Adipocyte (in vitro differentiated cells): ENCODE measurements around the gene KIF13A.
A peak's percentile ranks its signal among the peaks of the same experiment; 100 is the strongest.
"Not testable (repeated sequence)": the region's sequence is repeated elsewhere in the genome, so short reads cannot be mapped to it uniquely, and the experiment has no call there.

Experiments
- DNase-seq: peaks from one replicate; pipeline ENCODE4 v3.0.0-alpha.2; 2015; ENCODE audit warnings: low read depth
- H3K27me3 ChIP-seq: replicated peaks from 2 replicates; pipeline ENCODE4 v1.7.0; 2013; ENCODE audit warnings: mild to moderate bottlenecking, low read length, moderate library complexity; ENCODE audit not compliant: control insufficient read depth, insufficient read depth
- H3K36me3 ChIP-seq: 2 replicates; pipeline ENCODE4 v1.7.0; 2013; ENCODE audit warnings: low read length, mild to moderate bottlenecking, moderate library complexity; ENCODE audit not compliant: control insufficient read depth, insufficient read depth, severe bottlenecking
- H3K4me1 ChIP-seq: 2 replicates; pipeline ENCODE4 v1.7.0; 2013; ENCODE audit warnings: mild to moderate bottlenecking, low read length, moderate library complexity; ENCODE audit not compliant: control insufficient read depth, insufficient read depth
- H3K4me3 ChIP-seq: 2 replicates; pipeline ENCODE4 v1.7.0; 2013; ENCODE audit warnings: mild to moderate bottlenecking, low read length, moderate library complexity
- H3K9ac ChIP-seq: 2 replicates; pipeline ENCODE4 v1.7.0; 2013; ENCODE audit warnings: mild to moderate bottlenecking, low read length, moderate library complexity
- H3K9me3 ChIP-seq: 2 replicates; pipeline ENCODE4 v1.7.0; 2013; ENCODE audit warnings: mild to moderate bottlenecking, low read length, moderate library complexity; ENCODE audit not compliant: control insufficient read depth

Gene KIF13A

GRCh38 chr6:18021166-18021850 is 33.9 kb upstream of the KIF13A start:
- H3K4me1 ChIP-seq = peaks cover 8% of the 10 kb centered on the region
- no peak overlapping the region for H3K9ac ChIP-seq
- H3K4me3 ChIP-seq = no peak overlapping the region
- H3K36me3 ChIP-seq = no peaks in the 10 kb centered on the region
- H3K27me3 ChIP-seq = no peaks in the 10 kb centered on the region
- no peaks in the 10 kb centered on the region for H3K9me3 ChIP-seq
- no peak for DNase-seq

GRCh38 chr6:18020545-18020944 is 33.1 kb upstream of the KIF13A start:
- not testable (repeated sequence) for H3K9ac ChIP-seq, H3K9me3 ChIP-seq, H3K4me1 ChIP-seq, DNase-seq, H3K4me3 ChIP-seq, H3K36me3 ChIP-seq, H3K27me3 ChIP-seq

GRCh38 chr6:18019539-18020534 is 32.4 kb upstream of the KIF13A start:
- Histone ChIP-seq H3K4me1 (peaks cover 8% of the 10 kb centered on the region), H3K9ac (no peak overlapping the region), H3K9me3 (no peaks in the 10 kb centered on the region), H3K4me3 (peak overlapping the region; percentile 46), H3K36me3 (no peaks in the 10 kb centered on the region), H3K27me3 (no peaks in the 10 kb centered on the region)
- DNase-seq = no peak

- DNase-seq, H3K4me1 ChIP-seq: not testable (repeated sequence)
Observed at GRCh38 chr6:18019133-18019532, 31.7 kb upstream of the KIF13A start.

GRCh38 chr6:18016698-18017097 is 29.3 kb upstream of the KIF13A start:
- Histone ChIP-seq H3K4me1 (no peaks in the 10 kb centered on the region), H3K4me3 (no peak overlapping the region), H3K27me3 (no peaks in the 10 kb centered on the region), H3K9ac (no peak overlapping the region), H3K36me3 (no peaks in the 10 kb centered on the region), H3K9me3 (no peaks in the 10 kb centered on the region)
- no peak for DNase-seq

More at GRCh38 chr6:18019133-18019532, 31.7 kb upstream of the KIF13A start:
- not testable (repeated sequence) for H3K27me3 ChIP-seq, H3K4me3 ChIP-seq, H3K9me3 ChIP-seq, H3K36me3 ChIP-seq, H3K9ac ChIP-seq

GRCh38 chr6:18016133-18016532 is 28.7 kb upstream of the KIF13A start:
- no peak overlapping the region for H3K4me3 ChIP-seq
- H3K27me3 ChIP-seq = no peaks in the 10 kb centered on the region
- no peaks in the 10 kb centered on the region for H3K4me1 ChIP-seq
- H3K36me3 ChIP-seq = no peaks in the 10 kb centered on the region
- DNase-seq = no peak
- H3K9ac ChIP-seq = no peak overlapping the region
- no peaks in the 10 kb centered on the region for H3K9me3 ChIP-seq

GRCh38 chr6:18011287-18011686 is 23.9 kb upstream of the KIF13A start:
- H3K36me3 ChIP-seq = no peaks in the 10 kb centered on the region
- H3K4me3 ChIP-seq = no peak overlapping the region
- H3K27me3 ChIP-seq = no peaks in the 10 kb centered on the region
- no peaks in the 10 kb centered on the region for H3K9me3 ChIP-seq
- H3K4me1 ChIP-seq = no peaks in the 10 kb centered on the region
- H3K9ac ChIP-seq = no peak overlapping the region
- DNase-seq = no peak

- not testable (repeated sequence) for H3K4me1 ChIP-seq, H3K4me3 ChIP-seq, H3K9ac ChIP-seq, H3K36me3 ChIP-seq, H3K27me3 ChIP-seq, H3K9me3 ChIP-seq, DNase-seq
Observed at GRCh38 chr6:18010540-18010939, 23.1 kb upstream of the KIF13A start.

GRCh38 chr6:18004256-18004985 is 17.0 kb upstream of the KIF13A start:
- Histone ChIP-seq H3K27me3 (no peaks in the 10 kb centered on the region), H3K4me1 (peaks cover 7% of the 10 kb centered on the region), H3K9me3 (no peaks in the 10 kb centered on the region), H3K9ac (no peak overlapping the region), H3K36me3 (no peaks in the 10 kb centered on the region), H3K4me3 (no peak overlapping the region)
- no peak for DNase-seq

GRCh38 chr6:17999425-17999824 is 12.0 kb upstream of the KIF13A start:
- Histone ChIP-seq H3K27me3 (no peaks in the 10 kb centered on the region), H3K9ac (no peak overlapping the region), H3K36me3 (no peaks in the 10 kb centered on the region), H3K9me3 (no peaks in the 10 kb centered on the region), H3K4me1 (peaks cover 6% of the 10 kb centered on the region), H3K4me3 (no peak overlapping the region)
- no peak for DNase-seq

GRCh38 chr6:17998442-17998841 is 11.0 kb upstream of the KIF13A start:
- H3K27me3 ChIP-seq = no peaks in the 10 kb centered on the region
- peaks cover 16% of the 10 kb centered on the region for H3K4me1 ChIP-seq
- H3K9ac ChIP-seq = no peak overlapping the region
- H3K4me3 ChIP-seq = no peak overlapping the region
- DNase-seq = no peak
- no peaks in the 10 kb centered on the region for H3K9me3 ChIP-seq
- H3K36me3 ChIP-seq = no peaks in the 10 kb centered on the region
